Astrocyte (in vitro differentiated cells and primary cell): ENCODE measurements around the gene DPH6. TPM values are rescaled to one million over a fixed set of nuclear protein-coding genes. Genes with fewer than 3 reads are reported as not detected.

Source experiments
- DNase-seq: peaks from one replicate; pipeline ENCODE4 v3.0.0-alpha.2; 2010; ENCODE audit warnings: low read depth
- FAIRE-seq: peaks from 2 replicates; lab custom pipeline; 2011; peaks lifted over from hg19 to GRCh38; lab: Jason Lieb, UNC
- H2AFZ ChIP-seq: 2 replicates; pipeline ENCODE4 v1.6.0; 2012; ENCODE audit warnings: low read depth, low read length, inconsistent platforms
- H3K27ac ChIP-seq: 2 replicates; pipeline ENCODE4 v1.5.1; 2011; ENCODE audit warnings: low read depth, low read length, inconsistent platforms
- H3K27me3 ChIP-seq: 2 replicates; pipeline ENCODE4 v1.6.0; 2011; ENCODE audit warnings: low read length, inconsistent platforms; ENCODE audit not compliant: insufficient read depth
- H3K36me3 ChIP-seq: 2 replicates; pipeline ENCODE4 v1.5.1; 2011; ENCODE audit warnings: low read length, inconsistent platforms; ENCODE audit not compliant: insufficient read depth
- H3K4me1 ChIP-seq: 2 replicates; pipeline ENCODE4 v1.5.1; 2011; ENCODE audit warnings: low read length, inconsistent platforms; ENCODE audit not compliant: insufficient read depth
- H3K4me2 ChIP-seq: 2 replicates; pipeline ENCODE4 v1.6.0; 2012; ENCODE audit warnings: low read length, inconsistent platforms
- H3K4me3 ChIP-seq: 2 replicates; pipeline ENCODE4 v1.5.1; 2011; ENCODE audit warnings: low read depth, mild to moderate bottlenecking, low read length, inconsistent platforms; ENCODE audit not compliant: insufficient read depth
- H3K79me2 ChIP-seq: 2 replicates; pipeline ENCODE4 v1.6.0; 2012; ENCODE audit warnings: mild to moderate bottlenecking, low read length, inconsistent platforms; ENCODE audit not compliant: insufficient read depth
- H3K9ac ChIP-seq: 2 replicates; pipeline ENCODE4 v1.6.0; 2012; ENCODE audit warnings: mild to moderate bottlenecking, low read length, inconsistent platforms
- H3K9me3 ChIP-seq: 2 replicates; pipeline ENCODE4 v1.5.1; 2012; ENCODE audit warnings: low read depth, mild to moderate bottlenecking, low read length, inconsistent platforms; ENCODE audit not compliant: insufficient read depth
- H4K20me1 ChIP-seq: 2 replicates; pipeline ENCODE4 v1.6.0; 2012; ENCODE audit warnings: low read length, inconsistent platforms; ENCODE audit not compliant: insufficient read depth
- H3K27ac Mint-ChIP-seq: one replicate; pipeline ENCODE4 v1.8.0; 2021; ENCODE audit warnings: mild to moderate bottlenecking, mixed read lengths; ENCODE audit not compliant: unreplicated experiment
- H3K27me3 Mint-ChIP-seq: one replicate; pipeline ENCODE4 v1.8.0; 2021; ENCODE audit warnings: low read depth, mixed read lengths; ENCODE audit not compliant: unreplicated experiment
- H3K36me3 Mint-ChIP-seq: one replicate; pipeline ENCODE4 v1.8.0; 2021; ENCODE audit warnings: low read depth, mixed read lengths; ENCODE audit not compliant: unreplicated experiment
- H3K4me1 Mint-ChIP-seq: one replicate; pipeline ENCODE4 v1.8.0; 2021; ENCODE audit warnings: low read depth, mixed read lengths; ENCODE audit not compliant: unreplicated experiment
- H3K4me3 Mint-ChIP-seq: one replicate; pipeline ENCODE4 v1.8.0; 2021; ENCODE audit warnings: mild to moderate bottlenecking, moderate library complexity, mixed read lengths; ENCODE audit not compliant: unreplicated experiment
- H3K9me3 Mint-ChIP-seq: one replicate; pipeline ENCODE4 v1.8.0; 2021; ENCODE audit warnings: mild to moderate bottlenecking, mixed read lengths; ENCODE audit not compliant: unreplicated experiment
- EZH2 ChIP-seq: IDR thresholded peaks from 2 replicates; pipeline ENCODE4 v1.6.1; 2012; ENCODE audit warnings: mild to moderate bottlenecking, low read length, inconsistent platforms; ENCODE audit not compliant: insufficient read depth
- total RNA-seq: library from RNA; stranded (reverse); gene quantifications from 2 replicates; pipeline ENCODE4 v1.2.1, GENCODE V29; 2021
- TF ChIP-seq, protein P1 (sequence below): IDR thresholded peaks from 2 replicates; pipeline ENCODE4 v1.5.1; 2011; ENCODE audit warnings: low read depth, mild to moderate bottlenecking, inconsistent platforms, low read length, moderate library complexity; ENCODE audit not compliant: insufficient read depth

DPH6 gene
- total RNA-seq, 1 donor from 2014 or later, result 7.6 TPM

DNA sequence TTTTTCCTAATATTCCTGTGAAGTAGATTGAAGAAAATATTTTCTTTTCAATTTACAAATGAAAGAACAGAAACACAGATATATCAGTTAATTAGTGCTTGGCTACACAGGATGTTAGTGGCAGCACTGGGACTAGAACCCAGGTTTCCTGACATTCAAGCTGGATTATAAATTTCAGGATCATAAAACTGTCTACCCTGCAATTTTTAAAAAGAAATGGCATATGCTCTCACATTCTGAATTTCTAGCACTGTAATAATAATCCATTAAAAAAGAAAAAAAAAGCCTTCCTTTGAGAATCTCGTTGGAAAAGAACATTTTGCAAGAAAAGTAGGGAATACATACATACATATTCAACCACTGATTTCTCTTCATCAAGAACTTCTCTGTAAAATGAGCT, 9.3 kb upstream of the DPH6 start:
- Histone ChIP-seq H3K9me3 (no peaks in the 10 kb centered on the region), H3K4me2 (no peak overlapping the region), H2AFZ (no peak overlapping the region), H3K4me3 (no peak overlapping the region), H3K9ac (no peak overlapping the region), H3K36me3 (no peaks in the 10 kb centered on the region), H3K79me2 (no peaks in the 10 kb centered on the region), H3K4me1 (peaks cover 5% of the 10 kb centered on the region), H3K27ac (no peak overlapping the region), H4K20me1 (no peaks in the 10 kb centered on the region), H3K27me3 (no peaks in the 10 kb centered on the region)
- Mint-ChIP-seq H3K4me1 (peaks cover 4% of the 10 kb centered on the region), H3K27me3 (no peaks in the 10 kb centered on the region), H3K27ac (no peak overlapping the region), H3K4me3 (no peak overlapping the region), H3K36me3 (no peaks in the 10 kb centered on the region), H3K9me3 (no peaks in the 10 kb centered on the region)
- TF ChIP-seq, protein P1, sequence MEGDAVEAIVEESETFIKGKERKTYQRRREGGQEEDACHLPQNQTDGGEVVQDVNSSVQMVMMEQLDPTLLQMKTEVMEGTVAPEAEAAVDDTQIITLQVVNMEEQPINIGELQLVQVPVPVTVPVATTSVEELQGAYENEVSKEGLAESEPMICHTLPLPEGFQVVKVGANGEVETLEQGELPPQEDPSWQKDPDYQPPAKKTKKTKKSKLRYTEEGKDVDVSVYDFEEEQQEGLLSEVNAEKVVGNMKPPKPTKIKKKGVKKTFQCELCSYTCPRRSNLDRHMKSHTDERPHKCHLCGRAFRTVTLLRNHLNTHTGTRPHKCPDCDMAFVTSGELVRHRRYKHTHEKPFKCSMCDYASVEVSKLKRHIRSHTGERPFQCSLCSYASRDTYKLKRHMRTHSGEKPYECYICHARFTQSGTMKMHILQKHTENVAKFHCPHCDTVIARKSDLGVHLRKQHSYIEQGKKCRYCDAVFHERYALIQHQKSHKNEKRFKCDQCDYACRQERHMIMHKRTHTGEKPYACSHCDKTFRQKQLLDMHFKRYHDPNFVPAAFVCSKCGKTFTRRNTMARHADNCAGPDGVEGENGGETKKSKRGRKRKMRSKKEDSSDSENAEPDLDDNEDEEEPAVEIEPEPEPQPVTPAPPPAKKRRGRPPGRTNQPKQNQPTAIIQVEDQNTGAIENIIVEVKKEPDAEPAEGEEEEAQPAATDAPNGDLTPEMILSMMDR, result no peak
- no peak for TF ChIP-seq EZH2
- FAIRE-seq (no peak), DNase-seq (no peak)

DNA sequence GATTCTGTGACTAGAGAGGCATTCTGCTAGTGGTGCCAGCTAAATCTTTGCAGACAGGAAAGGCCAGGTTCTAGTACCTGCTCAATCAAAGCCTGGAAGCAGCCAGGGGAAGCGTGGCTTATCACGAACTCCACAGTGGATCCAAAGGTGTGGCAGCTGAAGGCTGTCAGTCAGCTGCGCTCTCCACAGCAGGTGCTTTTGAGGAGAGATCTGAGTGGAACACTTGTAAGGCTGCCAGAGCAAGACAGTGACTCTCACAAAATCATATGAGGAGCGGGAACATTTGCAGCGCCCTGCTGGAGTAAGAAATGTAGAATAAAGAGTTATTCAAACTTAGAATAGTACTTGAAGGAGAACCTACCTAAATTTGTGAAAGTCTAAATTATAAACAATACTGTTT, 5.0 kb upstream of the DPH6 start:
- Histone ChIP-seq H4K20me1 (no peaks in the 10 kb centered on the region), H3K27me3 (no peaks in the 10 kb centered on the region), H3K9me3 (no peaks in the 10 kb centered on the region), H3K36me3 (no peaks in the 10 kb centered on the region), H3K4me2 (no peak overlapping the region), H3K79me2 (no peaks in the 10 kb centered on the region), H3K27ac (no peak overlapping the region), H3K4me3 (no peak overlapping the region), H3K9ac (no peak overlapping the region), H3K4me1 (peaks cover 6% of the 10 kb centered on the region), H2AFZ (no peak overlapping the region)
- Mint-ChIP-seq H3K27ac (no peak overlapping the region), H3K4me1 (peaks cover 3% of the 10 kb centered on the region), H3K9me3 (no peaks in the 10 kb centered on the region), H3K27me3 (no peaks in the 10 kb centered on the region), H3K36me3 (peaks cover 10% of the 10 kb centered on the region), H3K4me3 (no peak overlapping the region)
- FAIRE-seq, result no peak
- TF ChIP-seq, protein P1, result no peak
- TF ChIP-seq EZH2, result no peak
- no peak for DNase-seq

DNA sequence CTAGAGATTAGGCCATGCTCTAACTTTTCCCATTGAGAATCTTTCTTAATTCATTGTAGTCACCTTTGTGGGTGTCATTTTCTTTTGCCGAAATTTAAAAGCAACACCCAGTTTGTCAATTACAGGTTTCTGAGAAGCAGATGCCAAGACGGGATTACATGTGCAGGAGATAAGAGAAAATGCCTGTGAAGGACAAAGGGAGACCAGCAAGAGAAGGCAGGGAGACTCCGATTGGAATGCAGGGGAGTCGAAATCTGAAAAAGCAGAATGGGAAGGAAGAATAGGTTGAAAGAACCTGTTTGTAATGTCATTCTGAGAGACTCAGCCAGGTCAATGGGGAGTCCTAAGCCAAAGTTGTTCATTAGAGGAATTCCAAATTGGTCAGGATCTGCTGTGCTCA, 3.6 kb upstream of the DPH6 start:
- Histone ChIP-seq H3K27me3 (no peaks in the 10 kb centered on the region), H2AFZ (no peak overlapping the region), H4K20me1 (no peaks in the 10 kb centered on the region), H3K27ac (no peak overlapping the region), H3K9ac (no peak overlapping the region), H3K36me3 (no peaks in the 10 kb centered on the region), H3K4me1 (peaks cover 10% of the 10 kb centered on the region), H3K4me2 (no peak overlapping the region), H3K9me3 (no peaks in the 10 kb centered on the region), H3K4me3 (no peak overlapping the region), H3K79me2 (no peaks in the 10 kb centered on the region)
- Mint-ChIP-seq H3K36me3 (peaks cover 10% of the 10 kb centered on the region), H3K4me3 (no peak overlapping the region), H3K27ac (no peak overlapping the region), H3K4me1 (peaks cover 7% of the 10 kb centered on the region), H3K9me3 (no peaks in the 10 kb centered on the region), H3K27me3 (no peaks in the 10 kb centered on the region)
- DNase-seq (no peak), FAIRE-seq (no peak)
- TF ChIP-seq EZH2, result no peak
- TF ChIP-seq, protein P1, result no peak
